NCI-H82 (cell line): ENCODE results near the gene FFAR1.
"Not testable (repeated sequence)": the region's sequence is repeated elsewhere in the genome, so short reads cannot be mapped to it uniquely, and the experiment has no call there.

Source experiments
- DNase-seq: peaks from one replicate; lab custom pipeline; 2025; lab: John Stamatoyannopoulos, UW

Gene FFAR1

DNA sequence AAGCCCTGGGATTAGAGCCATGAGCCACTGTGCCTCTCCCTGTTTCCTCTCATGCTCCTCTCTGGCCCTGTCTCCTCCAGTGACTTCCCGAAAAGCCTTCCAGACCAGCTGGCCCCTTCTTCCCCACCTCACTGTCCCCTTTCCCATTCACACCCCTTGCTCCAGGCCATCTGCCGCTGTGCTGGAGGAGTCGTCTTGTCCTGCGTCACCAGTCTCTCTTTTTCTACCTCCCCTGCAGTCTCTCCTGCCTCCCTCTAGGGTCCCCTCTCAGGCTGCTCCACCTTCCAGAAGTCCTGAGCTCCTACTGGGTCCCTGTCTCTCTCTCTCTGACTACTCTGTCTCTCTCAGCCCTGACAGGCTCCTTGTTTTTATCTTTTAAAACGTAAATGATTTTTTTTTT, 5.3 kb upstream of the FFAR1 start:
- peak; percentile 82 for DNase-seq

DNA sequence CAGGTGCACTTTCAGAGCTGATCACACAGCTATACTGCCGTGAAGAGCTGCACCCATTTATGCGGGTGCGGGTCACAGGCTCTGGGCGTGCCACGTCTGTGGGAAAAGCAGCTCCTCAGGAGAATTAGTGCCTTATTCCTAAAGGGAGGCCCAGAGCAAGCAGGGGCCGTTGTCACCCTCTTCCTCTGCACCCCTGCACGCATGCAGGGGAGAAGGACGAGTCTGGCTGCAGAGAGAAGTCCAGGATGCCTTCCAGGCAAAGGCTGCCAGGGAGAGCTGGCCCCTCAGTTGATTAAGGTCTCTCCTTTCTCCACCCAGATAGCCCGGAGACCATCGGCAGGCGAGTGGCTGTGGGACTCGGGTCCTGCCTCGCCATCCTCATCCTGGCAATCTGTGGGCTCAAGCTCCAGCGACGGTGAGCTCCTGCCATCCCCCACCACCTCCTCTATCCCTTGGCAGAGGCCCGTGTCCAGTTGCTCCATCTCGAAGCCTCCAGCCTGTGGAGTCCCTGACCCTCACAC, 3.1 kb upstream of the FFAR1 start:
- no peak for DNase-seq

DNA sequence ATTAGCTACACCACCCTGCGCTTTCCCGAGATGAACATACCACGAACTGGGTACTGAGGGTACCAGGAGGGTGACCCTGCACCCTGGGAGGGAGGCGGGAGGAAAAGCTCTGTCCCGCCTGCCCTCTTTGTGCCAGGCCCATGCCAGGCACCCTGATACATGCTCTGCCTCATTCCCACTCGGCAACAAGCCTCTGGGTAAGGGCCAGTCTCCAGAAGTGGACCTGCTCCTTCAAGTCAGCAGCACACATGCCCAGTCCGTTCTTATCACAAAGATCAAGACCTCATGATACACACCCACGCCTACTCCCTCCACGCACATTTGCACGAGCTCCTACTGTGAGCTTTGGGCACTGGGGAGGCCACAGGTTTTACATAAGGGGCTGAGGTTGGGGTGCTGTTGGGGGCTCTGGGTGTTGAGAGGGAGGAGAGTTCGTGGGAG, 2.0 kb upstream of the FFAR1 start:
- DNase-seq: no peak

DNA sequence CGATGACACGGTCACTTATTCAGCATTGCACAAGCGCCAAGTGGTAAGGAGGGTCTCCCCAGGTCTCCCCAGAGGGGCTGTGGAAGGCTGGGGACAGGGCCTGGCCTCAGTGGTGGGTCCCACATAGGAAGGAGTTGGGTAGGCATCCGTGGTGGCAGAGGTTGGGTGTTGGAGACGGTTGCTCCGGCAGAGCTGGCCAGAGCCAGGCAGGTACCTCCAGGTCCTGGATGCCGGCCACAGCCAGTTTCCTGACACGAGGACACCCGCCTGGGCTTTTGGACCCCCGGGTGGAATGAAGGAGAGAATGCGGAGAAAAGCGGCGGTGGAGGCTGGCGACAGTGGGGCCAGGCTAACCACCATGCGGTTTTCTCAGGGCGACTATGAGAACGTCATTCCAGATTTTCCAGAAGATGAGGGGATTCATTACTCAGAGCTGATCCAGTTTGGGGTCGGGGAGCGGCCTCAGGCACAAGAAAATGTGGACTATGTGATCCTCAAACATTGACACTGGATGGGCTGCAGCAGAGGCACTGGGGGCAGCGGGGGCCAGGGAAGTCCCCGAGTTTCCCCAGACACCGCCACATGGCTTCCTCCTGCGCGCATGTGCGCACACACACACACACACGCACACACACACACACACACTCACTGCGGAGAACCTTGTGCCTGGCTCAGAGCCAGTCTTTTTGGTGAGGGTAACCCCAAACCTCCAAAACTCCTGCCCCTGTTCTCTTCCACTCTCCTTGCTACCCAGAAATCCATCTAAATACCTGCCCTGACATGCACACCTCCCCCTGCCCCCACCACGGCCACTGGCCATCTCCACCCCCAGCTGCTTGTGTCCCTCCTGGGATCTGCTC, 1.3 kb upstream of the FFAR1 start:
- no peak for DNase-seq

DNA sequence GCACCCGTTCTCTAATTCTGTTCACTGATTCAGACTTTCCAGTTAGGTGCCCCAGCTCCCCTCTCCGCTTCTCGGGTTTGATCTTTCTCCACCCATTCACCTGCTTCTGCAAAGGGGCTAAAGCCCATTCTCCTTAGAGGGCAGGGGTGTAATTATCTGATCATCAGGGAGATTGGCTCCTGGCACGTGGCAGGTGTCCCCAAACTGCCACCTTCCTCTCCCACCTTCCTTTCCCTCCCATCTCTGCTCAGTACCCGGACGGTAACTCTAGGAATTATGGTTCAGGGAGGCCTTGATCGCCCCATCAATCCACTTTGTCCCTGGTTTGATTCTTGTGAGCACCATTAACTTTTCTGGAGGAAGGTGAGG, 212 bp downstream of the FFAR1 start:
- no peak for DNase-seq

DNA sequence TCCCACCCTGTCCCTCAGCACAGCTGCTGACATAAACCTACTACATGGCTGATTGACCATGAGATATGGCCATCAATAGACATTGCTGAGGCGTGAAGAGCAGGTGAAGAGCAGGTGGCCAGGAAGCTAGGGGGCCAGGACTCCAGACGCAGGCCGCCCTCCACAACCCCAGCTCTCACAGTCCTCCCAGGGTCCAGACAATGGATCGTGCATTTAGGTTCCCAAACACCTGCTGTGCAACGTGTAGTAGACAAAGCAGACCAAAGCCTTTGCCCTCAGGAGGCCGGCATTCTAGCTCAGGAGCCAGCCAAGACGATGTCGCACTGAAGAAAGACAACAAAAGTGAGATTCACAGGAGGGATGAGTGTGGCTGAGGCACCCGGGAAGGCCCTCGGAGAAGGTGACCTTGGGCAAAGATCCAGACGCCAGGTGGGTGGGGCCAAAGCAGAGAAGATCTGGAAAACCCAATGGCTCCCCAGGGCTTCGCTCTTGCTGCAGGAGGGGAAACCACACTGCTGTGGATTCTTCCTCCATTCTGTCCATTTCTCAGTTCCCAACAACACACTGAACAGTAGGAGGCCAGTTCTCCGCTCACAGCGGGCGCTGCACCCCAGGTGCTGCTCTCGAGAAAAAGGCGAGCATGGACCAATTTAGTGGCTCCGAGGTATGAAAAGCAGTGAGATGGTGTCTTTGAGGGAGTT, 1.4 kb downstream of the FFAR1 start:
- no peak for DNase-seq

DNA sequence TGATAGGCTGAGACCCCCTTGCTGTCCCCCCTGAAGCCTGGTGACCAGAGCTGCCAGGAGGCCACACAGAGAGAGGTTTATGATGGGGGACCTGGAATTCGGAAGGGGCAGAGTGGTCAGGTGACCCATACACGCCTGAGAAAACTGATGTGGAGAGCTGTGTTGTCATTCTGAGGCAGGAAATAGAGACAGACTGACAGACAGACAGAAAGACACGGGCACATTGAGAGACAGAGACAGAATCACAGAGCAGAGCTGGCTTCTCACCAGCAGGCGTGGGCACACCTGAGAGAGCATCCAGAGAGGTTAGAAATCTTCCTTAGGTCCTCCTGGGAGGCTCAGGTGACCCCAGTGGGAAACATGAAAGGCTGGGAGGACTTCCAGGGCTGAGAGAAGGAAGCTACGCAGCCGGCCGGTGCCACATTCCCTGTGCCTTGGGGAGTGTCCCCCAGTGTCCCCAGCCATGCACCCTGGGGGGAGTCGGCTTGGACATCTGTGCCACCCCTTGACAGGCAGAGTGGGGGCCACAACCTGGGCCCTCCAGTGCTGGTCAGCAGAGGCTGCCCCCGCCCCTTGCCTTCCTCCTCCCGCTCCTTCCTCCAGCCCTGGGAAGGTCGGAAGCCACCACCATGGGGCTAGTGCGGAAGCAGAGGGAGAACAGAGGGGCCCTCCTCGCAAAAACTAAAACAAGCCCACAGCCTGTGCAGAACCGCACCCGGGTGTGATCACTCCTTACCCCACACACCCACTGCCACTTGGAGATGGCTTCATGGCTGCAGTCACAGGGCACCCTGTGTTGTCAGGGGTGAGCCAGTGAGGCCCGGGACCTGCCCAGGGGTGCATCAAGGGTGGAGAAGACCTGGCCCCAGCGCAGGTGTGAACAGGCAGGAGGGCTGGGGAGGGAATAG, 2.2 kb downstream of the FFAR1 start:
- DNase-seq: no peak

DNA sequence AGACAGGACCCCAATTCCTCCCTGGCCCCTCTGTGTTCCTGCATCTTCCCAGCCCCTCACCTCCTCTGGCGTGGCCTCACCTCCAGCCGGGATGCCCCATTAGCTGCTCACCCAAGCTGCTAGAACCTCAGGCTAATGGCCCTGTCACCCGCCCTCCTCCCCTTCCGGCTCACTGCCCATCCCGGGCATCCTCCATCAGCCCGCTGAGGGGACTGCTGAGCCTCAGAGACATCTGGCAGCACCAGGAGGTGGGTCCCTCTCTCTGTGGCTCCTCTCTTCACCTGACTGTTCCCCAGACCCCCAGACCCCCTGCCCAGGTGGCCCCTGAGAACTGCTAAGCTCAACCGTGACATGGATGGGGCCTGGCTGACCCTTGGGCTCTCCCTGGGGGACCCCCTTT, 2.9 kb downstream of the FFAR1 start:
- DNase-seq: no peak

DNA sequence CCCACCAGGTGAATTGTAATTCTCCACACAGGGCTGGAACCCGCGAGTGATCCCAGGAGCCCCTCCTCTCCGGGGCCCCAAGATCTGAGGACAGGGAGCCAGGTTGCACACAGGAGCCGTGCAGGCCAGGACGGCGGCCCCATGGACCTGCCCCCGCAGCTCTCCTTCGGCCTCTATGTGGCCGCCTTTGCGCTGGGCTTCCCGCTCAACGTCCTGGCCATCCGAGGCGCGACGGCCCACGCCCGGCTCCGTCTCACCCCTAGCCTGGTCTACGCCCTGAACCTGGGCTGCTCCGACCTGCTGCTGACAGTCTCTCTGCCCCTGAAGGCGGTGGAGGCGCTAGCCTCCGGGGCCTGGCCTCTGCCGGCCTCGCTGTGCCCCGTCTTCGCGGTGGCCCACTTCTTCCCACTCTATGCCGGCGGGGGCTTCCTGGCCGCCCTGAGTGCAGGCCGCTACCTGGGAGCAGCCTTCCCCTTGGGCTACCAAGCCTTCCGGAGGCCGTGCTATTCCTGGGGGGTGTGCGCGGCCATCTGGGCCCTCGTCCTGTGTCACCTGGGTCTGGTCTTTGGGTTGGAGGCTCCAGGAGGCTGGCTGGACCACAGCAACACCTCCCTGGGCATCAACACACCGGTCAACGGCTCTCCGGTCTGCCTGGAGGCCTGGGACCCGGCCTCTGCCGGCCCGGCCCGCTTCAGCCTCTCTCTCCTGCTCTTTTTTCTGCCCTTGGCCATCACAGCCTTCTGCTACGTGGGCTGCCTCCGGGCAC, 3.9 kb downstream of the FFAR1 start:
- DNase-seq: no peak

DNA sequence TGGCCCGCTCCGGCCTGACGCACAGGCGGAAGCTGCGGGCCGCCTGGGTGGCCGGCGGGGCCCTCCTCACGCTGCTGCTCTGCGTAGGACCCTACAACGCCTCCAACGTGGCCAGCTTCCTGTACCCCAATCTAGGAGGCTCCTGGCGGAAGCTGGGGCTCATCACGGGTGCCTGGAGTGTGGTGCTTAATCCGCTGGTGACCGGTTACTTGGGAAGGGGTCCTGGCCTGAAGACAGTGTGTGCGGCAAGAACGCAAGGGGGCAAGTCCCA, 4.4 kb downstream of the FFAR1 start:
- DNase-seq: no peak

DNA sequence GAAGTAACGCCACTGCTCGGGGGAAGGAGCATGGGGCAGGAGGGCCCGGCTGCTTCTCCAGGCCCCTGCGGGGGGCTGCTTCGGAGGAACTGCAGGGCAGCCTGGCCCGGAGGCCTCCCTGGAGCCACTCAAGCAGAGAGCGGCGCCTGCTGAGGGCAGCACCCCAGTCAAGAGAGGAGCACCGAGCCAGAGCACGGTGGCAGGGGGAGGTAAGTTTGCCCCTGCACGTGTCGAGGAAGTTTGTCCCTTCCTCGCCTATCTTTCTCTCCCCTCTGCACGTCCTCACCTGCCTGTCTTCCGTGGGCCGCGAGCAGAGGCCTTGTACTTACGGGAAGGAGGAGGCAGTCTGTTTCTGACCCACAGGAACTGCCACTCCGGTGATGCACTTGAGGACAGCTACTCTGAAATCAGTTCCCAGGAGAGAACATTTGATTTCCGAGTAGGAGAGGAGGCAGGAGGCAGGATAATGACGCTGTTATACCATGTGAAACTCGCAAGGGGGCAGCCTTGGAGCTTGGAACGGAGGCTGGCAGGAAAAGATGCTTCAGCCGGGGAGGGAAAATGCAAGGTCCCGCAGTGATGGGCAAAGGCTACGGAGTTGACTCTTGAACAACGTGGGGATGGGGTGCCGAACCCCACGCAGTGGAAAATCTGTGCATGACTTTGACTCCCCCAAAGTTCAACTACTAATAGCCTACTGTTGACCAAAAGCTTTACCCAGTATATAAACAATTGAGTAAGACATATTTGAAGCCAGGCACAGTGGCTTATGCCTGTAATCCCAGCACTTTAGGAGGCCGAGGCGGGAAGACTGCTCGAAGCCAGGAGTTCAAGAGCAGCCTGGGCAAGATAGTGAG, 5.0 kb downstream of the FFAR1 start:
- DNase-seq: peak; percentile 78

DNA sequence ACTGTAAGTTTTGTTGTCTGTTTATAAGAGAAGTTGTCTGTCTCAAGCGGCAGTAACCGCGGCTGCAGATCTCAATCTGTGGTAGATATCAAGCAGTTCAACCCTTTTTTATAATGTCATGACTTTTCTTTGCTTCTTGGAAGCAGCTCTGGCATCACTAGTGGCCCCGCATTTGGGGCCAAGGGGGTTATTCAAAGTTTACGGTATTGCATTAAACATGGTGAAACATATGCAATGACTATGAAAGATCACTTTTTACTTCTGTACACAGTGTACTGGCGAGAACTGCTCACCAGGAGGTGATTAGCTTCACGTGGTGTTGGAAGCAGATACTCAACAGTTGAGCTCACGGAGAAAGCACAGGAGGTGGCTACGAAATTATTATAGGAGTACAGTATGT, 5.9 kb downstream of the FFAR1 start:
- no peak for DNase-seq

DNA sequence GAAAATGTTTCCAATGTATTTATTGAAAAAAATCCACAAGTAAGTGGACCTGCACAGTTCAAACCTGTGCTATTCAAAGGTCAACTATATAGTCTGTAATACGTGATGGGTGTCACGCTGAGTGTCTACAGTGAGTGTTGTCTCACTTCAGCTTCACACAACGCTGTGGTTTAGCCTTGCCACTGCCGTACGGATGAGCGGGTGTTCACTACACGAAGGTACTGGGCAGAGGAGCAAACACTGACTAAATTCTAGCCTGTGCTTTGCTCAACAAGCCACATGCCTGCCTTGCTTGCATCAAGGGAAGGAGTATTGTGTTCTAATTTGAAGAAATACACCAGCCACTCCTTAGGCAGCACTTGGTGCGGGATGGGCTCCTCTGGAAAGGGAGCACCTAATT, 7.2 kb downstream of the FFAR1 start:
- DNase-seq: no peak

DNA sequence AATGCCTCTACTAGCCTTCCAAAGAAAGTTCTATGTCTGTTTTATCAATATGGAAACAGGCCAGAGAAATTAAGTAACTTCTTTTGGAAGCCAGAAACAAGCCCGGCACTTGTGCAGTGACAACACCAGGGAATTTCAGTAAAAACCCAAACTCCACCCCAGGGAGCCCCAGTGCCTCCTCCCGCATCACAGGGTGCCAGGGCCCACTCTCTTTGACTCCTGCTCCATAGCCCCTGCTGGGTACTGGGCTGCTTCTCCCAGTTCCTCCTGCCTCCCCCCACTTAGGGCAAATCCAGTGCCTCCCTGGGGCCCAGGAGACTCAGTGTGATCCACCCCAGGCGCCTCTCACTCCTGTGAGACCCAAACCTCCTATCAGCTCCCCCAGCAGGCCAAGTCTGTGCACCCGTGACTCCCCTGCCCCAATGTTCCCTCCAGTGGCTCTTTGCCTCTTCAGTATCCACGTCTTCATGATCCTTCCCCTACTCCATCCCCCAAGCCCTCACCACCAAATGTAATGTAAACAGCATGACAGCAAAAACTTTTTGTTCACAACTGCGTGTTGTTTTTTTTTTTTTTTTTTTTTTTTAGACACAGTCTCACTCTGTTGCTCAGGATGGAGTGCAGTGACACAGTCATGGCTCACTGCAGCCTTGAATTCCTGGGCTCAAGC, 8.2 kb downstream of the FFAR1 start:
- no peak for DNase-seq

DNA sequence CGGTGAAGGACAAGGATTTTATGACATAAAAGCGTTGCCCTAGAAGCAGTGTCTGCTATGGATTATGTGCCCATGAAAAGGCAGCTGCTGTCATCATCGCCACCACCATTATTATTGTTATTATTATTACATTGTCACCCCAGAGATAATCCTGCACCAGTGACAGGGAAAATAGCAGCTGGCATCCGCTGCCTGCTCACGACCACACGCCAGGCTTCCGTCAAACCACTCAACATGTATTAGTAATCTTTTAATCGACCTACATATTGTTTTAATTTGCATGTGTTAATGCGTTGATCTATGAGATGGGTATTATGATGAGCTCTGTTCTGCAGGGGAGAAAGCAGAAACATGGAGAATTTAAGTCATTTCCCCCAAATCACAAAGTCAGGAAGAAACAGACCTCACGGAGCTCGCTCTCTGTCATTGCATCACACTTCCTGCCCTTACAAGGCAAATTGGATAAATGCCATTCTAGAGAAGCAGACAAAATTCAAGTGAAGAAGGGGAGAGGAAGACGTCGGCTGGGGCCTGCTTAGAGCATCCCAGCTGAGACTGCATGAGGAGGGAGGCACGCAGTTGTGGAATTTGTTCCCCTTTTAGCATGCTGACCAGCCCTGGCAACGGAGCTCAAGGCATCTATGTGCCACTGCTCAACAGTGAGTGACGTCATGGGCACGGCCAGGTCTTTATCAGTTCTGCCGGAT, 10.3 kb downstream of the FFAR1 start, which contains the start of gene FFAR3:
FFAR3 (plus strand) TSS at position 594 of the 707 bp plus-strand sequence. CDS start 431 bp downstream, outside the sequence.
- DNase-seq: no peak

DNA sequence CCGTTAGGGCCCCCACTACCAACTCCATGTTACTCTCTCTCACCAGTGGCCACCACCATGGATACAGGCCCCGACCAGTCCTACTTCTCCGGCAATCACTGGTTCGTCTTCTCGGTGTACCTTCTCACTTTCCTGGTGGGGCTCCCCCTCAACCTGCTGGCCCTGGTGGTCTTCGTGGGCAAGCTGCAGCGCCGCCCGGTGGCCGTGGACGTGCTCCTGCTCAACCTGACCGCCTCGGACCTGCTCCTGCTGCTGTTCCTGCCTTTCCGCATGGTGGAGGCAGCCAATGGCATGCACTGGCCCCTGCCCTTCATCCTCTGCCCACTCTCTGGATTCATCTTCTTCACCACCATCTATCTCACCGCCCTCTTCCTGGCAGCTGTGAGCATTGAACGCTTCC, 11.1 kb downstream of the FFAR1 start:
- DNase-seq: not testable (repeated sequence)

DNA sequence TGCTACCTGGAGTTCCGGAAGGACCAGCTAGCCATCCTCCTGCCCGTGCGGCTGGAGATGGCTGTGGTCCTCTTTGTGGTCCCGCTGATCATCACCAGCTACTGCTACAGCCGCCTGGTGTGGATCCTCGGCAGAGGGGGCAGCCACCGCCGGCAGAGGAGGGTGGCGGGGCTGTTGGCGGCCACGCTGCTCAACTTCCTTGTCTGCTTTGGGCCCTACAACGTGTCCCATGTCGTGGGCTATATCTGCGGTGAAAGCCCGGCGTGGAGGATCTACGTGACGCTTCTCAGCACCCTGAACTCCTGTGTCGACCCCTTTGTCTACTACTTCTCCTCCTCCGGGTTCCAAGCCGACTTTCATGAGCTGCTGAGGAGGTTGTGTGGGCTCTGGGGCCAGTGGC, 11.7 kb downstream of the FFAR1 start:
- DNase-seq: not testable (repeated sequence)

DNA sequence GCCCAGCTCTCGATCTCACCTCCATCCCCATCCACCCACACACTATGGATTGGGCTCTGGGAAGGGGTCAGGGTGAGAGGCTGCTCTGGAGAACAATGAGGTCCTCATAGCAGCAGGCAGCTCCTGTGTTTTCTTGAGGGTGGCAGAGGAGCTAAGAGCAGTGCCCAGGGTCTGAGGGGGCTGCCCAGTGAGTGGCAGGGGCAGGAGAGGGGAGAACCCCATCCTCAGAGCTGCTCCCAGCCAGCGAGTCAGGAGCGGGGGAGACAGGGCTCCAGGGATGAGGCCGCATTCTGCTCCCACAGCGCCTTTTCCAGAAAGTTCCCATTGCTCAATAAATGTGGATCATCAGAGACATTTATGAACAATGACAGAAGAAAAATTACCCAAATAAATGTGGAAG, 12.4 kb downstream of the FFAR1 start:
- DNase-seq: not testable (repeated sequence)

DNA sequence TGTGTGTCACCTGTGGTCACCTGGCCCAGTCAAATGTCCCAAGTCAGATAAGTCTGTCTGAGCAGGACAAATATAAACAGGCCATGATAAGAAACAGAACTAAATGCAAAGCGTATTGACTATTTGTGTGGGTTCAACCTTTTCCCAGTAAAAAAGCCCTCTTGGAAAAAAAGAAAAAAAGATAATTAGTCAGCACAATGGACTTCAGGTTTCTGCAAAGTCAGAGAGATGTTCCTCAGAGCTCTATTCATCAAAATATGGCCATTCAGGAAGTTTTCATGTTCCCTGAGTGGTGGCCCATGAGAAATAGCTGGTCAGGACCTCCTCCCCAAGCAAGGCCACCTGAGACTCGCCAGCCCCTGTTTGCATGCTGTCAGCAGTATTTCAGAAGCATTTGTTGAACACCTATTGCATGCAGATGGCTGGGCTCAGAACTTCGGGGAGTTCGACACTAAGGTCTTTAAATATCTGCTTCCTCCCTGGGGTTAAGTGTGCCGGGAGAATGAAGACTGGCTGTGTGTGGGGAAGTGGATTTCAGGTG, 13.2 kb downstream of the FFAR1 start:
- DNase-seq: no peak
